Motor neuron (in vitro differentiated cells): ENCODE results near the gene PPFIA2. TPM values are rescaled to one million over a fixed set of nuclear protein-coding genes. Genes with fewer than 3 reads are reported as not detected.

Experiments
- ATAC-seq, 8 experiments: fragments of 200-7000 bp; cut with Tn5 transposase; replicated peaks in 6 of 8; 2 replicates each; pipeline ENCODE4 v1.8.0; 2021; ENCODE audit warnings: mild to moderate bottlenecking in 8 of 8, moderate library complexity in 8 of 8
- H3K27ac ChIP-seq, 2 donors: fragments of 250-450 bp; sonication (Bioruptor Pico); 2 replicates each; pipeline ENCODE4 v1.9.0; 2021; ENCODE audit warnings: antibody characterized with exemption in 2 of 2, mild to moderate bottlenecking in 2 of 2, moderate library complexity in 1 of 2
- H3K4me1 ChIP-seq, 2 donors: fragments of 250-450 bp; sonication (Bioruptor Pico); replicated peaks in 1 of 2; 2 replicates each; pipeline ENCODE4 v1.6.1; 2021; ENCODE audit warnings: antibody characterized with exemption in 2 of 2, mild to moderate bottlenecking in 2 of 2, moderate library complexity in 1 of 2
- H3K4me3 ChIP-seq, 5 donors: fragments of 250-450 bp; sonication (Bioruptor Pico); 2 replicates each; pipeline ENCODE4 v1.9.0; 2021; ENCODE audit warnings: antibody characterized with exemption in 5 of 5, mild to moderate bottlenecking in 5 of 5, moderate library complexity in 4 of 5
- WGBS, 10 experiments: fragments of 450-650 bp; shearing (Covaris generic); methylation state at CpG; one replicate each; pipeline ENCODE4 v1.0.0; 2022; 5-methylcytosine and 5-hydroxymethylcytosine counted together
- in situ Hi-C, 9 experiments: fragments of 400-800 bp; cut with MboI; loops; one replicate each; pipeline ENCODE4 v1.15.0; 2021; ENCODE audit warnings: low sequenced_read_pairs in 9 of 9, low pct_unique_long_range_greater_than_20kb in 2 of 9; ENCODE audit not compliant: unreplicated experiment in 9 of 9
- total RNA-seq, 8 experiments: library from RNA; unstranded; fragments of 300-600 nt; gene quantifications; 2 replicates each; pipeline versions ENCODE4 v1.2.3 to v1.2.4, GENCODE V29; 2022

The PPFIA2 gene
- total RNA-seq, 8 experiments from 2014 or later: 8.0 to 65.2 (median 39.1) TPM

GRCh38 chr12:81520064-81520945, 238.8 kb downstream of the PPFIA2 start:
- Histone ChIP-seq H3K4me1 (no peaks in the 10 kb centered on the region), H3K4me3 (no peak overlapping the region), H3K27ac (no peak overlapping the region)
- ATAC-seq: peak in 2 of 8 experiments; percentile 53 to 56
- in situ Hi-C loops: no loop called here
- 47 to 97% (median 89%) methylated on average over 3 to 6 of the region's 6 CpGs; no CpG with 5 or more reads in 1 of the 10 experiments for WGBS, 10 experiments

DNA sequence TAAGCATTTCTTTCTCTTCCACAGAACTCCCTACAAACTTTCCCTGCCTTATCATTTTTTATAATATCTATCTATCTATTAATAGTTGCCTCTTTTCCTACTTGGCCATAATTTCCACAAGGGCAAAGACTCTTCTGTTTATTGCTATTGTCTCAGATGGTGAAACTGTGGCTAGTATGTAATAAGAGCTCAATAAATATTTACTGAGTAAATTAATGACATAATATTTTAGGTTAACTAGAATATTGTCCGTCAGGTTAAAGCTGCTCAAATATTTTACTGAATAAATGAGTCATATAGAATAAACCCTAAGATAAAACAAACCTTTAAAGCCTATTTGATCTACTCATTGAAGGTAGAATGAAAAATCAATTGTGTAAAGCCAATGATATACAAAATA, 240.5 kb downstream of the PPFIA2 start:
- in situ Hi-C loops: no loop called here
- no peak overlapping the region for H3K4me3 ChIP-seq
- H3K27ac ChIP-seq: no peak overlapping the region
- no peak for ATAC-seq
- H3K4me1 ChIP-seq: no peaks in the 10 kb centered on the region
- 50 to 100% (median 93%) methylated on average over 1 of the region's 1 CpG for WGBS, 10 experiments

DNA sequence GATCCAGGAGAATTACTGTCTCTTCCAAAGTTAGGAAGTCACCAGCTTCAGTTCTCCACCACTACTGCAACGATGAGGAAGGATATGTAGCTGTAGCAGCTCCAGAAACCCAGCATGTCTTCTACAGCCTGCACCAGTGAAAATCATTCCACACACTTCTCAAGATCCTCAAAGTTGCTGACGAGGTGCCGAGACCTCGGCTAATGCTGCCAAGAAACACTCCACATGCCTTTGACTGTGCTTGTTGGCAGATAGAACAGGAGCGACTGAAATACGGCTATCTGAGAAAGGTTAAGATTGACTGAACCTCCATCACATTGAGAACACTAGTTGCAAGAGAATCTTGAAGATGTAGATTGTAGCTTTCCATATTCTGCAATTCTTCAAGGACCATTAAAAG, 241.9 kb downstream of the PPFIA2 start:
- Histone ChIP-seq H3K27ac (no peak overlapping the region), H3K4me1 (no peaks in the 10 kb centered on the region), H3K4me3 (no peak overlapping the region)
- ATAC-seq: no peak
- 29 to 100% (median 89%) methylated on average over 1 to 6 of the region's 6 CpGs; no CpG with 5 or more reads in 4 of the 10 experiments for WGBS, 10 experiments
- in situ Hi-C loops: no loop called here

DNA sequence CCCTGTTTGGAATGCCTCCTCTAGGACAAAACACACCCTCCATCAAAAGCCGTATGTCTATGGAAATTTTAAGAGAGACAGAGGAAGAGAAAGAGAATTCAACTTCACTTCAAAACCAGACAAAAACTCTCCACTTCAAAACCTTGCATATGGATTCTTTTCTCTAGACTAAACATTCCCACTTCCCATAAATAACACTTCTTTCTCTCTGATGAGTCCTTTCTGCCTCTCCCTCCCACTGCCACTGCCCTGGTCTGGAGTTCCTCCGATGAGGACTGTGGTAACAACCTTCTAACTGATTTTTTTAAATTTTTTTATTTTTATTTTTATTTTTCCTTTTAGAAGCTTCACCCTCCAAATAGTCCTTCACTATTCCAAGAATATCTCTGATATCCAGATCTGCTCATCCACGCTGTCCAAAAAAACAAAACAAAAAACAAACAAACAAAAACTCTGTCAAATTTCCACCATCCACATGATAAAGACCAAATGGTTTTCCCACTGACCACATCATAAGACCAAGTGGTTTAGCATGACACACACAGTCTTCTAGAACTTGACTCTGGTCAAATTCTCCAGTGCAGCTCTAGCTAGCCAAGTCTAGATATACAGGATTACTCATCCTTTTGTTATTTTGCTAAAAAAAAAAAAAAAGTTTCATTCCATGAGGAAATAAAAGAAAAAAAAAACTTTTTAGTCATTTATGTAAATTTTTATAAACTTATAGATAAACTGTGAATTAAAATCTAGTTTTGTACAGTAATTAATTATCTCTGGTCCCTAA, 256.0 kb downstream of the PPFIA2 start:
- ATAC-seq: peak in 2 of 8 experiments; percentile 91 to 97
- Histone ChIP-seq H3K4me3 (no peak overlapping the region), H3K27ac (no peak overlapping the region), H3K4me1 (no peaks in the 10 kb centered on the region)
- in situ Hi-C loops: no loop called here
- WGBS, 10 experiments: 0 to 80% (median 56%) methylated on average over 1 to 3 of the region's 3 CpGs; no CpG with 5 or more reads in 1 of the 10 experiments

DNA sequence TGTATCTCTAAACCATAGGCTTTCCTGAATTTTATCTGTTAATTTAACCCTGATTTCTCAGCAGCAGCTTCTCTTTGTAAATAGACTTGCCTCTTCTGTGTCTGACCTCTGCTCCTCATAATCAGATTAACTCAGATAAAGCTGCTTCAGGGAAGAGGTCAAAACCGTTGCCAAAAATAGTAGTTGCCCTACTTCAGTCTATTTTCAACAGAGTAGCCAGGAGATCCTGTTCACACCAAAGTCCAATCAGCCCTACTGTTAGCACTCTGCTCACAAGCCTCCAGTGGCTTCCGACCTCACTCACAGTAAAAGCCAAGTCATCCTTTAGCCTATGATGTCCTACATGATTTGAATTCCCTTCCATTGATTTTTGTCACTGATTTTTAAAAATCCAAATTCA, 258.4 kb downstream of the PPFIA2 start:
- H3K27ac ChIP-seq: no peak overlapping the region
- ATAC-seq: no peak
- in situ Hi-C loops: no loop called here
- WGBS, 10 experiments: 80 to 100% (median 85%) methylated on average over 1 to 2 of the region's 2 CpGs; no CpG with 5 or more reads in 2 of the 10 experiments
- H3K4me1 ChIP-seq: no peaks in the 10 kb centered on the region
- no peak overlapping the region for H3K4me3 ChIP-seq

DNA sequence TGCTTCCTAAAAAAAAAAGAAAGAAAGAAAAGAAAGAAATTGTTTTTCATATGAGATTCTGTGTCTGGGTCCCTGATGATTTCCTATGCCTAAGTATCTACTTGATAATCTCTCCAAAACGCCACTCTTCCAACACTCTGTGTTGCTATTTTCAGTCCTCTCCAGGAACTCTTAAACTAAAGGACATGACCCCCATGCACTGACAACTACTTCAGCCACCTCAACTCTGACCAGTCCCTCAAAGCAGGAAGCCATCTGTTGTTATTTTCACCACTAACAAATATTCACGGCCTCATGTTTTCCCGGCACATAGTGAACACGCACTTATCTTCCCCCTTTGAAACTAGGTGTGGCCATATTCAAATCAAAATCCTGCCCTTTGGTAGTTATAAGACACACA, 259.3 kb downstream of the PPFIA2 start:
- WGBS, 10 experiments: 38 to 98% (median 75%) methylated on average over 1 to 4 of the region's 4 CpGs
- in situ Hi-C loops: no loop called here
- H3K27ac ChIP-seq: no peak overlapping the region
- H3K4me3 ChIP-seq: no peak overlapping the region
- no peak for ATAC-seq
- H3K4me1 ChIP-seq: no peaks in the 10 kb centered on the region

DNA sequence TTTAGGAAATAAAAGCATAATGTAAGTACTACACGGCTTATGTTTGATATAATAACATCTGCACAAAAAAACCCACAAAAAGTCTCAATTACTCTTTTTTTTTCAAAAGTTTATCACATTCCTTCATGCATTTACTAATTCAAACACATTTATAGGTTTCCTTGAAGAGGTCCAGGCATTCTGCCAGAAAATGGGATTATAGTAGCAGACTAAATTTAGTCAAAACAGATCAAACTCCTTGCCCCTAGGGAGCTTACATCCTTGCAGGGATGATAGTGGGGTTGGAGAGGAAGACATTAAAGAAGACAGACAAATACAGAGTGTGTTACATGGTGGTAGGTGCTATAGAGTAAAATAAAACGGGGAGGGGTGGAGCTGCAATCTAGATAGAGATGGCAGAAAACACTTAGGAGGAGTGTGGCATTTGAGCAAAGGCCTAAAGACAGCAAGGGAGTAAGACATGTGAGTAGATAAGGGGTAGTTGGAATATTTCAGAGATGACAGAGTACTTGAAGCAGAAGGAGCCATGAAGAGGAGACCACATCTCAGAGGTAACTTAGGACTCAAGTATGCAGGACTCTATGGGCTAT, 266.9 kb downstream of the PPFIA2 start:
- 0 to 100% (median 86%) methylated on average over 1 to 2 of the region's 2 CpGs; no CpG with 5 or more reads in 1 of the 10 experiments for WGBS, 10 experiments
- no peak overlapping the region for H3K27ac ChIP-seq

GRCh38 chr12:81472934-81473333, 286.2 kb downstream of the PPFIA2 start:
- ATAC-seq: peak in 3 of 8 experiments; percentile 31 to 81 (median 53)
- in situ Hi-C loops: loop anchor here in 1 of 9 experiments (25.0 kb wide), 1 partner anchor 139 kb away; no protein-coding TSS in a partner anchor
- H3K4me1 ChIP-seq: no peaks in the 10 kb centered on the region
- 0 to 100% (median 40%) methylated on average over 1 to 4 of the region's 5 CpGs; no CpG with 5 or more reads in 3 of the 10 experiments for WGBS, 10 experiments
- H3K4me3 ChIP-seq: no peak overlapping the region
- no peak overlapping the region for H3K27ac ChIP-seq

More for the DNA sequence above, 266.9 kb downstream of the PPFIA2 start:
- Histone ChIP-seq H3K4me3 (no peak overlapping the region), H3K4me1 (no peaks in the 10 kb centered on the region)
- in situ Hi-C loops: no loop called here
- peak in 2 of 8 experiments; percentile 15 to 72 for ATAC-seq

- H3K4me3 ChIP-seq: no peak overlapping the region
- in situ Hi-C loops: loop anchor here in 1 of 9 experiments (25.0 kb wide), 1 partner anchor 141 kb away; no protein-coding TSS in a partner anchor
- H3K27ac ChIP-seq: no peak overlapping the region
- WGBS, 10 experiments: 0 to 88% (median 43%) methylated on average over 1 of the region's 1 CpG; no CpG with 5 or more reads in 2 of the 10 experiments
- peaks cover 0 to 1% of the 10 kb centered on the region in 2 donors for H3K4me1 ChIP-seq
- no peak for ATAC-seq
Measured at GRCh38 chr12:81470923-81471322, 288.2 kb downstream of the PPFIA2 start.

- in situ Hi-C loops: loop anchor here in 1 of 9 experiments (25.0 kb wide), 1 partner anchor 144 kb away; no protein-coding TSS in a partner anchor
- H3K4me1 ChIP-seq: peaks cover 0 to 10% of the 10 kb centered on the region in 2 donors
- peak in 4 of 8 experiments; percentile 38 to 86 (median 81) for ATAC-seq
- H3K4me3 ChIP-seq: no peak overlapping the region
- WGBS, 10 experiments: 0 to 93% (median 39%) methylated on average over 1 to 2 of the region's 2 CpGs
- no peak overlapping the region for H3K27ac ChIP-seq
Measured at GRCh38 chr12:81468206-81468605, 290.9 kb downstream of the PPFIA2 start.

- in situ Hi-C loops: loop anchor here in 1 of 9 experiments (25.0 kb wide), 1 partner anchor 146 kb away; no protein-coding TSS in a partner anchor
- no peak overlapping the region for H3K4me3 ChIP-seq
- 0 to 100% (median 89%) methylated on average over 1 to 3 of the region's 3 CpGs; no CpG with 5 or more reads in 1 of the 10 experiments for WGBS, 10 experiments
- H3K27ac ChIP-seq: no peak overlapping the region
- ATAC-seq: peak in 2 of 8 experiments; percentile 18 to 35
- peaks cover 0 to 10% of the 10 kb centered on the region in 2 donors for H3K4me1 ChIP-seq
Measured at GRCh38 chr12:81465876-81466275, 293.3 kb downstream of the PPFIA2 start.

DNA sequence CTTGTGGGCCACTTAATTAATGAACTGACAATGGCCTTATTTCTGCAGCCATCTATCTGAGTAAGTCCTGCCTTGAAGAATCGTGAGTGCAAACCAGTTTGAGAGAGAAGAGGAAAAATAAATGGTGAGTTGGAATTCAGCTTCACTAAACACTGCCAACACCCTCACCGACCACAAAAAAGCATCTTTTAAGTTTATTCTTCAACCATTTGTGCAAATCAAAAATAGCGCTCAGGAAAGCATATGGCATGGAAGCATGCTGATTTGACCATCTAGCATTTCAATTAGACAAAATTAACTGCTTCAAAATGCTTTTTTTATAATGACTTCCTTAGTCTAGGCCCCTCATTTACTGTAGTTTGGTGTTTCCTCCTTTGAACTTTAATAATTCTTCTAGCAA, 294.0 kb downstream of the PPFIA2 start:
- peaks cover 0 to 10% of the 10 kb centered on the region in 2 donors for H3K4me1 ChIP-seq
- H3K4me3 ChIP-seq: no peak overlapping the region
- WGBS, 10 experiments: 0 to 100% (median 83%) methylated on average over 1 to 3 of the region's 3 CpGs; no CpG with 5 or more reads in 1 of the 10 experiments
- in situ Hi-C loops: loop anchor here in 1 of 9 experiments (25.0 kb wide), 1 partner anchor 147 kb away; no protein-coding TSS in a partner anchor
- ATAC-seq: no peak
- H3K27ac ChIP-seq: no peak overlapping the region
